ENCODE data around the gene KNDC1. TPM values are rescaled to one million over a fixed set of nuclear protein-coding genes. Genes with fewer than 3 reads are reported as not detected.
"Not testable (repeated sequence)": the region's sequence is repeated elsewhere in the genome, so short reads cannot be mapped to it uniquely, and the experiment has no call there.

Gene KNDC1
- total RNA-seq, 5 donors from 2014 or later (not counting 1 experiment from before 2014, with no cell fraction given), result 0.09 to 1.2 (median 0.35) TPM

DNA sequence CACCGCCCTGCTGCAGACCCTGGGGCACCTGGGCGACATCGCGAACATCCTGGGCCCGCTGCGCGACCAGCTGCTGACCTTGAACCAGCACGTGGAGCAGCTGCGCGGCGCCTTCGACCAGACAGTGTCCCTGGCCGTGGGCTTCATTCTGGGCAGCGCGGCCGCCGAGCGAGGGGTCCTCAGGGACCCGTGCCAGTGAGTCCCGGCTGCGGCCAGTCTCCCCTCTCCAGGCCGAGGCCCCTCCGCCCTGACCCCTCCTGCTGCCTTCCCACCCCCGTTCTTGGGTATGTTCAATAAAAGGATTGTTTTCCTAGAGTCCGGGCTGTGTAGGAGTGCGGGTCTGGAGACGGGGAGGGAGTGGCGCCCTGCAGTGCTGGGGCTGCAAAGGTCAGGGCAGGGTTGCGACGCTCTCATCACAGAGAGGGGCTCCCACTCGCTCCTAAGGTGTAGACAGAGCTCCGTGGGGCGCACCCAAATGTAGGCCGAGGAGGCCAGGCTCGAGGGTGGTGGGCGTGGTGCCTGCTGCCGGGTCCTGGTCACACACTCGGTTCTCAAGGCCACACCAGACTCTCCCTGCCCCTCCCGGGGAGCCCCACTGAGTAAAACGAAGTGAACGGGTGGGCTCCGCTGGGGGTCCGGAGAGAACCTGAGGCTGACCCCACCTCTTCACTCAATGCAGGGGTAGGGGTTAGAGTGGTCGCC is 71.4 kb downstream of the KNDC1 start:
- DNase-seq (no peak), ATAC-seq (replicated peaks in 1 of 4) (no peak)
- Mint-ChIP-seq H3K27me3 (peaks cover 36 to 68% of the 10 kb centered on the region in 2 donors), H3K4me1 (peaks cover 10 to 22% (median 20%) of the 10 kb centered on the region in 3 donors), H3K27ac (no peak overlapping the region), H3K4me3 (peak overlapping the region; percentile 29 to 66 (median 49)), H3K36me3 (no peaks in the 10 kb centered on the region), H3K9me3 (no peaks in the 10 kb centered on the region)
- Histone ChIP-seq H3K9me3 (no peaks in the 10 kb centered on the region), H3K36me3 (ENCODE audit: control insufficient read depth in 2 of 2, extremely low read depth in 1 of 2, insufficient read depth in 1 of 2, low read length in 1 of 2) (no peaks in the 10 kb centered on the region), H3K27me3 (replicated peaks in 1 of 2; ENCODE audit: control insufficient read depth in 2 of 2, extremely low read depth in 1 of 2, insufficient read depth in 2 of 2, low read length in 1 of 2) (peaks cover 7 to 78% of the 10 kb centered on the region in 2 experiments), H3K27ac (ENCODE audit: low read length) (no peak overlapping the region), H3K4me1 (ENCODE audit: control insufficient read depth in 1 of 2, extremely low read depth in 1 of 2, insufficient read depth in 2 of 2, low read length in 2 of 2) (peaks cover 0 to 20% of the 10 kb centered on the region in 2 experiments), H3K4me3 (ENCODE audit: control insufficient read depth in 1 of 2, extremely low read depth in 1 of 2, low read length in 1 of 2) (no peak overlapping the region)
- WGBS (ENCODE audit: insufficient coverage), result 36% methylated on average over 30 of the region's 44 CpGs
- POLR2A ChIA-PET, result no interaction called here
- CTCF ChIA-PET, result no interaction called here

GRCh38 chr10:133231946-133232574 is 72.0 kb downstream of the KNDC1 start:
- Histone ChIP-seq H3K4me3 (ENCODE audit: control insufficient read depth in 1 of 2, extremely low read depth in 1 of 2, low read length in 1 of 2) (no peak overlapping the region), H3K9me3 (no peaks in the 10 kb centered on the region), H3K36me3 (ENCODE audit: control insufficient read depth in 2 of 2, extremely low read depth in 1 of 2, insufficient read depth in 1 of 2, low read length in 1 of 2) (no peaks in the 10 kb centered on the region), H3K27ac (ENCODE audit: low read length) (no peak overlapping the region), H3K4me1 (ENCODE audit: control insufficient read depth in 1 of 2, extremely low read depth in 1 of 2, insufficient read depth in 2 of 2, low read length in 2 of 2) (peaks cover 0 to 24% of the 10 kb centered on the region in 2 experiments), H3K27me3 (replicated peaks in 1 of 2; ENCODE audit: control insufficient read depth in 2 of 2, extremely low read depth in 1 of 2, insufficient read depth in 2 of 2, low read length in 1 of 2) (peaks cover 2 to 77% of the 10 kb centered on the region in 2 experiments)
- WGBS (ENCODE audit: insufficient coverage), result 80% methylated on average over 8 of the region's 11 CpGs
- CTCF ChIA-PET, result no interaction called here
- Mint-ChIP-seq H3K9me3 (no peaks in the 10 kb centered on the region), H3K27ac (no peak overlapping the region), H3K4me1 (peaks cover 10 to 19% (median 16%) of the 10 kb centered on the region in 3 donors), H3K27me3 (peaks cover 30 to 62% of the 10 kb centered on the region in 2 donors), H3K36me3 (no peaks in the 10 kb centered on the region), H3K4me3 (peak overlapping the region in 1 of 3 donors; percentile 66)
- DNase-seq (no peak), ATAC-seq (replicated peaks in 1 of 4) (no peak)
- POLR2A ChIA-PET, result no interaction called here

GRCh38 chr10:133234796-133235195 is 74.8 kb downstream of the KNDC1 start:
- ATAC-seq (replicated peaks in 1 of 4); H3K27ac ChIP-seq (ENCODE audit: low read length); H3K9me3 Mint-ChIP-seq; H3K9me3 ChIP-seq; H3K27ac Mint-ChIP-seq; CTCF ChIA-PET; H3K4me3 ChIP-seq (ENCODE audit: control insufficient read depth in 1 of 2, extremely low read depth in 1 of 2, low read length in 1 of 2); H3K36me3 Mint-ChIP-seq; POLR2A ChIA-PET; H3K36me3 ChIP-seq (ENCODE audit: control insufficient read depth in 2 of 2, extremely low read depth in 1 of 2, insufficient read depth in 1 of 2, low read length in 1 of 2); DNase-seq: not testable (repeated sequence)
- H3K27me3 Mint-ChIP-seq, result peaks cover 27 to 60% of the 10 kb centered on the region in 2 donors
- peaks cover 4 to 80% of the 10 kb centered on the region in 2 experiments for H3K27me3 ChIP-seq (replicated peaks in 1 of 2; ENCODE audit: control insufficient read depth in 2 of 2, extremely low read depth in 1 of 2, insufficient read depth in 2 of 2, low read length in 1 of 2)
- H3K4me3 Mint-ChIP-seq, result peak overlapping the region; percentile 44 to 67 (median 63)
- no CpG with 5 or more reads among the region's 10 CpGs for WGBS (ENCODE audit: insufficient coverage)
- peaks cover 0 to 36% of the 10 kb centered on the region in 2 experiments for H3K4me1 ChIP-seq (ENCODE audit: control insufficient read depth in 1 of 2, extremely low read depth in 1 of 2, insufficient read depth in 2 of 2, low read length in 2 of 2)
- peaks cover 0 to 19% (median 11%) of the 10 kb centered on the region in 3 donors for H3K4me1 Mint-ChIP-seq

DNA sequence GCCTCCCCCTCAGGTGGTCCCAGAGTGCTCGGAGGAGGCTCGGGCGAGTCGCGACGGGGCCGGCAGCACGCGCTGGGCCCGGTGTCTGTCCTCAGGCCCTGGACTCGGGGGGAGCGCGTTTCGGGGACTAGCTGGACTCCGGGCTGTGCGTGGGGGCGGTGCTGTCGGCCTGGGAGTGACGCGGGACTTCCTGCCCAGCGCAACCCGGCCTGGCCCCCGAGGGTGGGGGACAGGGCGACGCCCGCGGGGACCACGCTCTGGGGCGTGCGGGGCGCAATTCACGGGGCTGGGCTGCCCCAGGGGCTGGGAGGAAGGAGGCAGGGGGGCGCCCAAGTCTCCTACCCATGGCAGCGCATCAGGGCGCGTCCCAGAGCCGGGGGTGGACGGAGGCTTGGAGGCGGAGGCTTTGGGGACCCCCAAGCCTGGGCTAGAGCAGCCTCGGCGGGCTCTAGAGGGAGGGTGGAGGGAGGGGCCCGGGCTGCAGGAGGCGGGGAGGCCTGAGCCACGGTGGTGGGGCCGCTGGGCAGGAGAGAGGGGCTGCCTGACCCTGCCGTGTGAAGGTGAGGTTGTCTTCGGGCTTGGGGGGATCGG is 75.3 kb downstream of the KNDC1 start:
- no peaks in the 10 kb centered on the region for H3K9me3 Mint-ChIP-seq
- Histone ChIP-seq H3K27ac (ENCODE audit: low read length) (no peak overlapping the region), H3K4me3 (ENCODE audit: control insufficient read depth in 1 of 2, extremely low read depth in 1 of 2, low read length in 1 of 2) (peak overlapping the region in 1 of 2 donors; percentile 17), H3K4me1 (ENCODE audit: control insufficient read depth in 1 of 2, extremely low read depth in 1 of 2, insufficient read depth in 2 of 2, low read length in 2 of 2) (peaks cover 0 to 36% of the 10 kb centered on the region in 2 experiments), H3K36me3 (ENCODE audit: control insufficient read depth in 2 of 2, extremely low read depth in 1 of 2, insufficient read depth in 1 of 2, low read length in 1 of 2) (no peaks in the 10 kb centered on the region), H3K9me3 (no peaks in the 10 kb centered on the region), H3K27me3 (replicated peaks in 1 of 2; ENCODE audit: control insufficient read depth in 2 of 2, extremely low read depth in 1 of 2, insufficient read depth in 2 of 2, low read length in 1 of 2) (peaks cover 4 to 83% of the 10 kb centered on the region in 2 experiments)
- no peaks in the 10 kb centered on the region for H3K36me3 Mint-ChIP-seq
- peaks cover 0 to 19% (median 11%) of the 10 kb centered on the region in 3 donors for H3K4me1 Mint-ChIP-seq
- POLR2A ChIA-PET, result no interaction called here
- peak in 3 of 4 experiments; percentile 14 to 40 (median 28) for ATAC-seq (replicated peaks in 1 of 4)
- peak overlapping the region; percentile 51 to 67 (median 63) for H3K4me3 Mint-ChIP-seq
- CTCF ChIA-PET, result no interaction called here
- no peak overlapping the region for H3K27ac Mint-ChIP-seq
- no peak for DNase-seq
- H3K27me3 Mint-ChIP-seq, result peaks cover 27 to 61% of the 10 kb centered on the region in 2 donors
- whole genome bisulfite sequencing (ENCODE audit: insufficient coverage), result 6% methylated on average over 43 of the region's 48 CpGs

- Mint-ChIP-seq H3K36me3 (no peaks in the 10 kb centered on the region), H3K27ac (no peak overlapping the region), H3K4me1 (peaks cover 6 to 23% (median 15%) of the 10 kb centered on the region in 3 donors), H3K4me3 (peak overlapping the region; percentile 41 to 67 (median 51)), H3K27me3 (peaks cover 31 to 64% of the 10 kb centered on the region in 2 donors), H3K9me3 (no peaks in the 10 kb centered on the region)
- 0% methylated on average over 11 of the region's 18 CpGs for WGBS (ENCODE audit: insufficient coverage)
- DNase-seq (no peak), ATAC-seq (replicated peaks in 1 of 4) (peak in 2 of 4 experiments; percentile 24 to 29)
- Histone ChIP-seq H3K36me3 (ENCODE audit: control insufficient read depth in 2 of 2, extremely low read depth in 1 of 2, insufficient read depth in 1 of 2, low read length in 1 of 2) (no peaks in the 10 kb centered on the region), H3K27me3 (replicated peaks in 1 of 2; ENCODE audit: control insufficient read depth in 2 of 2, extremely low read depth in 1 of 2, insufficient read depth in 2 of 2, low read length in 1 of 2) (peaks cover 4 to 84% of the 10 kb centered on the region in 2 experiments), H3K4me3 (ENCODE audit: control insufficient read depth in 1 of 2, extremely low read depth in 1 of 2, low read length in 1 of 2) (peak overlapping the region; percentile 17 to 41), H3K4me1 (ENCODE audit: control insufficient read depth in 1 of 2, extremely low read depth in 1 of 2, insufficient read depth in 2 of 2, low read length in 2 of 2) (peaks cover 0 to 37% of the 10 kb centered on the region in 2 experiments), H3K9me3 (no peaks in the 10 kb centered on the region), H3K27ac (ENCODE audit: low read length) (no peak overlapping the region)
- ChIA-PET POLR2A (no interaction called here), CTCF (no interaction called here)
Measured at GRCh38 chr10:133235932-133236331, 75.9 kb downstream of the KNDC1 start.

DNA sequence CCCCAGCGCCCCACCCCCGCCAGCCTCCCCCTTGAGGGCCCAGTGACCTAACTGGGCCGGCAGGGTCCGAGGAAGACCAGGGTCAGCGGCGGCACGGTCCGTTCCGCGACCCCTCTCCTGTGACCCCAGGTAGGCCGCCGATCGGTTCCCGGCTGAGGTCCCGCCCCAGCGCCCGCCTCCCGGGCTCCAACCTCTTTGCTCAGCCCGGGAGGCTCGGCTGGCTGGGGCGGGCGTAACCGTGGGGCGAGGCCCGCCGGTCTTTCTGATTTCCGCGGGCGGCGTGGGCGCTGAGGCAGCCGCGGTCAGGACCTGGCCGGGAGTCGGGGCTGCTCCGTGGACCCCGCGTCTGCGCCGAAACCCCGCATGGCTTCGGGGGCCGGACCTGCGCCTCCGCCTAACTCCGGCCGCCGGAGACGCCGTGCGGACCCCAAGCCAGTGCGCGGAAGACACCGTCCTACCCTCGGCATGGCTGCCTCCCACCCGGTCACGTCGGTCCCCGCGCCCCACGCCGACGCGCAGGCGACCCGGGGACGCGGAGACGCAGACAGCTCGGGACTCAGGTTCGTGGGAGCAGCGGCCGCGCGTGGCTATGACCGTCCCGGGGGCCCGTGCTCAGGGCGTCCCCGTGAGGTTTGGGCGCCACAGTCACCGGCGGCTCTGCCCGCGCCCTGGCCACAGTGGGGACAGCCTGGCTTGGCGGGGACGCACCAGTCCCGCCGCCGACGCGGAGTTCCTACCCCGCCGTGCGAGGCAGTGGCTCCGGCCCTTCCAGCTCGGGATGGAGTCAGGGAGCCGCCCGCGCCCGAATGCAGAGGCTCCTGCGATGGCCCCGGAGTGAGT is 76.6 kb downstream of the KNDC1 start:
- 4% methylated on average over 97 of the region's 103 CpGs for WGBS (ENCODE audit: insufficient coverage)
- peak in 3 of 4 experiments; percentile 12 to 36 (median 28) for ATAC-seq (replicated peaks in 1 of 4)
- Mint-ChIP-seq H3K36me3 (no peaks in the 10 kb centered on the region), H3K9me3 (no peaks in the 10 kb centered on the region), H3K4me1 (peaks cover 13 to 25% (median 19%) of the 10 kb centered on the region in 3 donors), H3K27ac (no peak overlapping the region), H3K27me3 (peaks cover 32 to 66% of the 10 kb centered on the region in 2 donors), H3K4me3 (peak overlapping the region in 1 of 3 donors; percentile 58)
- CTCF ChIA-PET, result no interaction called here
- DNase-seq, result no peak
- Histone ChIP-seq H3K36me3 (ENCODE audit: control insufficient read depth in 2 of 2, extremely low read depth in 1 of 2, insufficient read depth in 1 of 2, low read length in 1 of 2) (no peaks in the 10 kb centered on the region), H3K27me3 (replicated peaks in 1 of 2; ENCODE audit: control insufficient read depth in 2 of 2, extremely low read depth in 1 of 2, insufficient read depth in 2 of 2, low read length in 1 of 2) (peaks cover 4 to 86% of the 10 kb centered on the region in 2 experiments), H3K27ac (ENCODE audit: low read length) (no peak overlapping the region), H3K4me3 (ENCODE audit: control insufficient read depth in 1 of 2, extremely low read depth in 1 of 2, low read length in 1 of 2) (no peak overlapping the region), H3K9me3 (no peaks in the 10 kb centered on the region), H3K4me1 (ENCODE audit: control insufficient read depth in 1 of 2, extremely low read depth in 1 of 2, insufficient read depth in 2 of 2, low read length in 2 of 2) (peaks cover 0 to 39% of the 10 kb centered on the region in 2 experiments)
- POLR2A ChIA-PET, result no interaction called here
